Measurements from ENCODE around the gene ZKSCAN7. TPM values are rescaled to one million over a fixed set of nuclear protein-coding genes. Genes with fewer than 3 reads are reported as not detected.
A peak's percentile ranks its signal among the peaks of the same experiment; 100 is the strongest.
"Not testable (repeated sequence)": the region's sequence is repeated elsewhere in the genome, so short reads cannot be mapped to it uniquely, and the experiment has no call there.

ZKSCAN7 gene
- total and polyA plus RNA-seq, 2 donors, result 5.3 to 8.0 TPM

- H3K9me3 ChIP-seq (ENCODE audit: control insufficient read depth in 2 of 2, insufficient read depth in 1 of 2, low read length in 1 of 2), result peaks cover 0 to 19% of the 10 kb centered on the region in 2 donors
- H3K27me3 ChIP-seq (ENCODE audit: control insufficient read depth in 2 of 2, insufficient read depth in 1 of 2, low read length in 1 of 2), result peaks cover 0 to 27% of the 10 kb centered on the region in 2 donors
- not testable (repeated sequence) for H3K4me1 ChIP-seq (ENCODE audit: control insufficient read depth in 2 of 2, insufficient read depth in 2 of 2, low read length in 2 of 2); H3K27ac ChIP-seq (ENCODE audit: low read depth in 1 of 2, low read length in 1 of 2); H3K36me3 ChIP-seq (ENCODE audit: control insufficient read depth in 2 of 2, insufficient read depth in 2 of 2, low read length in 1 of 2); H3K4me3 ChIP-seq (ENCODE audit: low read length in 2 of 2); DNase-seq (ENCODE audit: low read depth in 6 of 9, low spot score in 9 of 9)
- 98% methylated on average over 15 of the region's 15 CpGs for WGBS
Observed at GRCh38 chr3:44579749-44580148, 24.8 kb downstream of the ZKSCAN7 start.

GRCh38 chr3:44580971-44581370, 26.0 kb downstream of the ZKSCAN7 start:
- WGBS, result 57% methylated on average over 62 of the region's 62 CpGs
- H3K36me3 ChIP-seq (ENCODE audit: control insufficient read depth in 2 of 2, insufficient read depth in 2 of 2, low read length in 1 of 2); H3K4me3 ChIP-seq (ENCODE audit: low read length in 2 of 2); H3K27ac ChIP-seq (ENCODE audit: low read depth in 1 of 2, low read length in 1 of 2); DNase-seq (ENCODE audit: low read depth in 6 of 9, low spot score in 9 of 9): not testable (repeated sequence)
- Histone ChIP-seq H3K27me3 (ENCODE audit: control insufficient read depth in 2 of 2, insufficient read depth in 1 of 2, low read length in 1 of 2) (peaks cover 0 to 31% of the 10 kb centered on the region in 2 donors), H3K4me1 (ENCODE audit: control insufficient read depth in 2 of 2, insufficient read depth in 2 of 2, low read length in 2 of 2) (peaks cover 9 to 14% of the 10 kb centered on the region in 2 donors), H3K9me3 (ENCODE audit: control insufficient read depth in 2 of 2, insufficient read depth in 1 of 2, low read length in 1 of 2) (peaks cover 0 to 16% of the 10 kb centered on the region in 2 donors)

GRCh38 chr3:44584646-44585501, 29.9 kb downstream of the ZKSCAN7 start, which contains the start of gene ZNF660:
TSS of gene ZNF660 (plus strand) at chr3:44584964. CDS start at chr3:44594194, 9,230 bp downstream.
- peak within 1 kb of the TSS in 1 of 2 donors; percentile 49 for H3K27ac ChIP-seq (ENCODE audit: low read depth in 1 of 2, low read length in 1 of 2)
- peaks cover 0 to 29% of the 10 kb centered on the region in 2 donors for H3K27me3 ChIP-seq (ENCODE audit: control insufficient read depth in 2 of 2, insufficient read depth in 1 of 2, low read length in 1 of 2)
- peaks cover 9 to 14% of the 10 kb centered on the region in 2 donors for H3K4me1 ChIP-seq (ENCODE audit: control insufficient read depth in 2 of 2, insufficient read depth in 2 of 2, low read length in 2 of 2)
- peak within 1 kb of the TSS; percentile 60 to 61 for H3K4me3 ChIP-seq (ENCODE audit: low read length in 2 of 2)
- 2% methylated on average over 41 of the region's 41 CpGs for WGBS
- DNase-seq (ENCODE audit: low read depth in 6 of 9, low spot score in 9 of 9), result peak in 8 of 9 donors; percentile 17 to 67 (median 34)
- peaks cover 0 to 8% of the 10 kb centered on the region in 2 donors for H3K9me3 ChIP-seq (ENCODE audit: control insufficient read depth in 2 of 2, insufficient read depth in 1 of 2, low read length in 1 of 2)
- peaks cover 0 to 2% of the 10 kb centered on the region in 2 donors for H3K36me3 ChIP-seq (ENCODE audit: control insufficient read depth in 2 of 2, insufficient read depth in 2 of 2, low read length in 1 of 2)

- Histone ChIP-seq H3K4me3 (ENCODE audit: low read length in 2 of 2) (no peak overlapping the region), H3K27me3 (ENCODE audit: control insufficient read depth in 2 of 2, insufficient read depth in 1 of 2, low read length in 1 of 2) (no peaks in the 10 kb centered on the region), H3K36me3 (ENCODE audit: control insufficient read depth in 2 of 2, insufficient read depth in 2 of 2, low read length in 1 of 2) (peaks cover 0 to 4% of the 10 kb centered on the region in 2 donors), H3K4me1 (ENCODE audit: control insufficient read depth in 2 of 2, insufficient read depth in 2 of 2, low read length in 2 of 2) (no peaks in the 10 kb centered on the region), H3K27ac (ENCODE audit: low read depth in 1 of 2, low read length in 1 of 2) (no peak overlapping the region), H3K9me3 (ENCODE audit: control insufficient read depth in 2 of 2, insufficient read depth in 1 of 2, low read length in 1 of 2) (peaks cover 3 to 6% of the 10 kb centered on the region in 2 donors)
- no peak for DNase-seq (ENCODE audit: low read depth in 6 of 9, low spot score in 9 of 9)
- WGBS, result 95% methylated on average over 1 of the region's 1 CpG
Observed at GRCh38 chr3:44596621-44597020, 41.6 kb downstream of the ZKSCAN7 start.

- no peak overlapping the region for H3K27ac ChIP-seq (ENCODE audit: low read depth in 1 of 2, low read length in 1 of 2)
- no peaks in the 10 kb centered on the region for H3K4me1 ChIP-seq (ENCODE audit: control insufficient read depth in 2 of 2, insufficient read depth in 2 of 2, low read length in 2 of 2)
- no peaks in the 10 kb centered on the region for H3K36me3 ChIP-seq (ENCODE audit: control insufficient read depth in 2 of 2, insufficient read depth in 2 of 2, low read length in 1 of 2)
- H3K9me3 ChIP-seq (ENCODE audit: control insufficient read depth in 2 of 2, insufficient read depth in 1 of 2, low read length in 1 of 2), result no peaks in the 10 kb centered on the region
- no peaks in the 10 kb centered on the region for H3K27me3 ChIP-seq (ENCODE audit: control insufficient read depth in 2 of 2, insufficient read depth in 1 of 2, low read length in 1 of 2)
- DNase-seq (ENCODE audit: low read depth in 6 of 9, low spot score in 9 of 9), result no peak
- 98% methylated on average over 2 of the region's 2 CpGs for WGBS
- no peak overlapping the region for H3K4me3 ChIP-seq (ENCODE audit: low read length in 2 of 2)
Observed at GRCh38 chr3:44601749-44602148, 46.8 kb downstream of the ZKSCAN7 start.

GRCh38 chr3:44612678-44613077, 57.7 kb downstream of the ZKSCAN7 start:
- H3K4me3 ChIP-seq (ENCODE audit: low read length in 2 of 2), result no peak overlapping the region
- no peaks in the 10 kb centered on the region for H3K36me3 ChIP-seq (ENCODE audit: control insufficient read depth in 2 of 2, insufficient read depth in 2 of 2, low read length in 1 of 2)
- H3K4me1 ChIP-seq (ENCODE audit: control insufficient read depth in 2 of 2, insufficient read depth in 2 of 2, low read length in 2 of 2), result no peaks in the 10 kb centered on the region
- no peak overlapping the region for H3K27ac ChIP-seq (ENCODE audit: low read depth in 1 of 2, low read length in 1 of 2)
- no peaks in the 10 kb centered on the region for H3K27me3 ChIP-seq (ENCODE audit: control insufficient read depth in 2 of 2, insufficient read depth in 1 of 2, low read length in 1 of 2)
- no peak for DNase-seq (ENCODE audit: low read depth in 6 of 9, low spot score in 9 of 9)
- H3K9me3 ChIP-seq (ENCODE audit: control insufficient read depth in 2 of 2, insufficient read depth in 1 of 2, low read length in 1 of 2), result no peaks in the 10 kb centered on the region

Other genes starting within 250 kb of the ZKSCAN7 start
- 19.0 TPM for gene TCAIM, start 216.4 kb upstream of the ZKSCAN7 start, total RNA-seq
- 18.1 TPM for gene TCAIM, start 216.4 kb upstream of the ZKSCAN7 start, polyA plus RNA-seq
- gene ZNF445, start 77.5 kb upstream of the ZKSCAN7 start, total RNA-seq, result 5.9 TPM
- 5.0 TPM for gene ZNF445, start 77.5 kb upstream of the ZKSCAN7 start, polyA plus RNA-seq
- gene ZNF660, start 29.8 kb downstream of the ZKSCAN7 start, total RNA-seq, result 3.1 TPM
- 2.3 TPM for gene ZNF660, start 29.8 kb downstream of the ZKSCAN7 start, polyA plus RNA-seq
- 13.2 TPM for gene ZNF197, start 69.8 kb downstream of the ZKSCAN7 start, total RNA-seq
- gene ZNF197, start 69.8 kb downstream of the ZKSCAN7 start, polyA plus RNA-seq, result 13.8 TPM
- gene ZNF35, start 93.5 kb downstream of the ZKSCAN7 start, total RNA-seq, result 5.0 TPM
- gene ZNF35, start 93.5 kb downstream of the ZKSCAN7 start, polyA plus RNA-seq, result 4.5 TPM
- 4.9 TPM for gene ZNF502, start 157.5 kb downstream of the ZKSCAN7 start, total RNA-seq
- 4.7 TPM for gene ZNF502, start 157.5 kb downstream of the ZKSCAN7 start, polyA plus RNA-seq
- 4.2 TPM for gene ZNF501, start 174.4 kb downstream of the ZKSCAN7 start, total RNA-seq
- 3.1 TPM for gene ZNF501, start 174.4 kb downstream of the ZKSCAN7 start, polyA plus RNA-seq
- 34.6 TPM for gene KIAA1143, start 206.4 kb downstream of the ZKSCAN7 start, total RNA-seq
- 23.0 TPM for gene KIAA1143, start 206.4 kb downstream of the ZKSCAN7 start, polyA plus RNA-seq
- gene KIF15, start 206.6 kb downstream of the ZKSCAN7 start, total RNA-seq, result 43.4 TPM
- 3.6 TPM for gene KIF15, start 206.6 kb downstream of the ZKSCAN7 start, polyA plus RNA-seq

All from thymus (tissue), 11 donors.